H1 (cell line): ENCODE results near the gene UGT1A6. TPM values are rescaled to one million over a fixed set of nuclear protein-coding genes. Genes with fewer than 3 reads are reported as not detected.

Source experiments
- CTCF ChIA-PET: fragments of 300-600 bp; sonication (Branson Sonifier 250); formaldehyde crosslinking; loops from one replicate; lab custom pipeline; 2021; ENCODE audit not compliant: partially characterized antibody; lab: Charles Lee
- POLR2A ChIA-PET: fragments of 300-600 bp; sonication (Branson Sonifier 250); formaldehyde crosslinking; loops from one replicate; lab custom pipeline; 2021; ENCODE audit warnings: inconsistent platforms; ENCODE audit not compliant: partially characterized antibody; lab: Charles Lee
- DNase-seq, 2 experiments: peaks; one replicate each; pipeline versions ENCODE4 v3.0.0 to v3.0.0-alpha.2; 2010 to 2022; ENCODE audit warnings: low spot score in 2 of 2, low read depth in 1 of 2, mixed read lengths in 1 of 2
- FAIRE-seq: peaks from 2 replicates; lab custom pipeline; 2011; peaks lifted over from hg19 to GRCh38; lab: Jason Lieb, UNC
- H2AFZ ChIP-seq: 2 replicates; pipeline ENCODE4 v1.8.1; 2012; ENCODE audit warnings: low read length, inconsistent platforms
- H2AK5ac ChIP-seq: 2 replicates; pipeline ENCODE4 v1.6.1; 2013; ENCODE audit warnings: low read depth, low read length
- H2BK120ac ChIP-seq: replicated peaks from 2 replicates; pipeline ENCODE3; 2013; ENCODE audit warnings: low read depth, low read length, inconsistent platforms
- H2BK12ac ChIP-seq: 2 replicates; pipeline ENCODE4 v1.6.1; 2013; ENCODE audit warnings: low read depth, low read length
- H2BK15ac ChIP-seq: 2 replicates; pipeline ENCODE4 v1.6.1; 2013; ENCODE audit warnings: low read length
- H2BK20ac ChIP-seq: 2 replicates; pipeline ENCODE4 v1.6.1; 2013; ENCODE audit warnings: low read length
- H2BK5ac ChIP-seq: 2 replicates; pipeline ENCODE4 v1.6.1; 2013; ENCODE audit warnings: low read depth, low read length
- H3K14ac ChIP-seq: 2 replicates; pipeline ENCODE4 v1.6.1; 2013; ENCODE audit warnings: inconsistent platforms; ENCODE audit not compliant: insufficient read length
- H3K18ac ChIP-seq: 2 replicates; pipeline ENCODE4 v1.6.1; 2013; ENCODE audit warnings: low read length; ENCODE audit errors: extremely low read depth
- H3K23ac ChIP-seq: 2 replicates; pipeline ENCODE4 v1.6.1; 2013; ENCODE audit warnings: inconsistent platforms; ENCODE audit not compliant: insufficient read length
- H3K23me2 ChIP-seq: 2 replicates; pipeline ENCODE4 v1.6.1; 2013; ENCODE audit warnings: low read depth, low read length
- H3K27ac ChIP-seq: 2 replicates; pipeline ENCODE4 v1.6.1; 2011; ENCODE audit warnings: low read depth, low read length, inconsistent platforms
- H3K27me3 ChIP-seq, 4 experiments: replicated peaks in 1 of 4; 1 replicate in 1 of 4; 2 replicates in 3 of 4; pipeline versions ENCODE4 v1.6.1 to v1.8.1; 2011 to 2013; ENCODE audit warnings: low read length in 3 of 4, mild to moderate bottlenecking in 3 of 4, inconsistent platforms in 2 of 4, mixed read lengths in 2 of 4, moderate library complexity in 1 of 4; ENCODE audit not compliant: control insufficient read depth in 3 of 4, insufficient read depth in 3 of 4; ENCODE audit errors: extremely low read depth in 1 of 4
- H3K36me3 ChIP-seq, 4 experiments: 2 replicates each; pipeline versions ENCODE4 v1.6.1 to v1.8.1; 2011 to 2013; ENCODE audit warnings: mild to moderate bottlenecking in 4 of 4, low read length in 3 of 4, moderate library complexity in 2 of 4, control low read depth in 1 of 4, inconsistent platforms in 1 of 4; ENCODE audit not compliant: insufficient read depth in 4 of 4, control insufficient read depth in 2 of 4
- H3K4ac ChIP-seq: replicated peaks from 2 replicates; pipeline ENCODE3; 2013; ENCODE audit warnings: low read length, low read depth, mixed read lengths, inconsistent platforms; ENCODE audit not compliant: insufficient read length
- H3K4me1 ChIP-seq, 4 experiments: replicated peaks in 1 of 4; 1 replicate in 1 of 4; 2 replicates in 3 of 4; pipeline versions ENCODE4 v1.6.1 to v1.8.1; 2011 to 2013; ENCODE audit warnings: low read length in 3 of 4, inconsistent platforms in 2 of 4, mixed read lengths in 1 of 4; ENCODE audit not compliant: insufficient read depth in 4 of 4, control insufficient read depth in 3 of 4
- H3K4me2 ChIP-seq, 2 experiments: 2 replicates each; pipeline versions ENCODE4 v1.6.1 to v1.8.1; 2011 to 2013; ENCODE audit warnings: low read depth in 2 of 2, low read length in 2 of 2, control low read depth in 1 of 2, inconsistent platforms in 1 of 2, mild to moderate bottlenecking in 1 of 2; ENCODE audit not compliant: insufficient read depth in 1 of 2
- H3K4me3 ChIP-seq, 4 experiments: fragments of 200-600, 300-600 bp in 1 of 4; sonication (generic), shearing (Covaris generic), sonication (Bioruptor Twin) in 1 of 4; 2 replicates each; pipeline versions ENCODE4 v1.5.1 to v1.8.1; 2011 to 2016; ENCODE audit warnings: low read length in 4 of 4, low read depth in 3 of 4, control low read depth in 2 of 4, inconsistent platforms in 2 of 4, mild to moderate bottlenecking in 2 of 4, mixed read lengths in 1 of 4, moderate library complexity in 1 of 4; ENCODE audit not compliant: insufficient read depth in 2 of 4; ENCODE audit errors: extremely low read depth in 1 of 4
- H3K56ac ChIP-seq: replicated peaks from 2 replicates; pipeline ENCODE3; 2013; ENCODE audit warnings: low read depth, mild to moderate bottlenecking, mixed read lengths, low read length, inconsistent platforms; ENCODE audit not compliant: insufficient read length
- H3K79me1 ChIP-seq: 2 replicates; pipeline ENCODE4 v1.6.1; 2013; ENCODE audit warnings: low read depth, low read length, control low read depth
- H3K79me2 ChIP-seq, 2 experiments: 2 replicates each; pipeline versions ENCODE4 v1.6.1 to v1.8.1; 2012 to 2013; ENCODE audit warnings: low read length in 2 of 2, mild to moderate bottlenecking in 2 of 2, inconsistent platforms in 1 of 2; ENCODE audit not compliant: insufficient read depth in 2 of 2, control insufficient read depth in 1 of 2
- H3K9ac ChIP-seq, 4 experiments: replicated peaks in 1 of 4; 1 replicate in 1 of 4; 2 replicates in 3 of 4; pipeline versions ENCODE4 v1.6.1 to v1.8.1; 2011 to 2013; ENCODE audit warnings: low read depth in 3 of 4, low read length in 3 of 4, control low read depth in 2 of 4, mild to moderate bottlenecking in 2 of 4, moderate library complexity in 2 of 4, inconsistent platforms in 1 of 4; ENCODE audit errors: extremely low read depth in 1 of 4
- H3K9me3 ChIP-seq, 2 experiments: 2 replicates each; pipeline versions ENCODE4 v1.6.1 to v1.8.1; 2012 to 2013; ENCODE audit warnings: mild to moderate bottlenecking in 2 of 2, moderate library complexity in 2 of 2, control low read depth in 1 of 2, inconsistent platforms in 1 of 2, low read depth in 1 of 2, low read length in 1 of 2, mixed read lengths in 1 of 2; ENCODE audit not compliant: insufficient read depth in 2 of 2
- H4K20me1 ChIP-seq, 2 experiments: replicated peaks in 1 of 2; 2 replicates each; pipeline versions ENCODE3 to v1.8.1; 2011 to 2013; ENCODE audit warnings: inconsistent platforms in 2 of 2, low read length in 2 of 2, mild to moderate bottlenecking in 1 of 2; ENCODE audit not compliant: insufficient read depth in 2 of 2, control insufficient read depth in 1 of 2
- H4K5ac ChIP-seq: 2 replicates; pipeline ENCODE4 v1.6.1; 2013; ENCODE audit warnings: low read length, low read depth, mixed read lengths, inconsistent platforms; ENCODE audit not compliant: insufficient read length
- H4K8ac ChIP-seq: 2 replicates; pipeline ENCODE4 v1.8.0; 2013; ENCODE audit warnings: mild to moderate bottlenecking, moderate library complexity, low read length, inconsistent platforms; ENCODE audit not compliant: insufficient read depth; ENCODE audit errors: extremely low read depth
- H4K91ac ChIP-seq: replicated peaks from 2 replicates; pipeline ENCODE3; 2013; ENCODE audit warnings: low read length, mixed read lengths, inconsistent platforms; ENCODE audit not compliant: insufficient read length
- BCL11A ChIP-seq, 2 experiments: IDR thresholded peaks; one replicate each; pipeline ENCODE4 v1.6.1; 2011; ENCODE audit warnings: low read depth in 2 of 2, low read length in 2 of 2, mild to moderate bottlenecking in 2 of 2
- CREB1 ChIP-seq: IDR thresholded peaks from 2 replicates; pipeline ENCODE4 v1.6.1; 2012; ENCODE audit warnings: inconsistent platforms
- CTBP2 ChIP-seq: IDR thresholded peaks from 2 replicates; pipeline ENCODE4 v1.7.0; 2011; ENCODE audit warnings: borderline replicate concordance, mild to moderate bottlenecking, moderate library complexity, mixed read lengths, low read length; ENCODE audit not compliant: insufficient read depth, insufficient read length
- EZH2 ChIP-seq: fragments of 200-600 bp; sonication (generic); IDR thresholded peaks from 2 replicates; pipeline ENCODE4 v1.7.1; 2012; ENCODE audit warnings: low read depth, mild to moderate bottlenecking, moderate library complexity, low read length, inconsistent platforms; ENCODE audit not compliant: severe bottlenecking
- HDAC6 ChIP-seq: IDR thresholded peaks from one replicate; pipeline ENCODE4 v1.7.1; 2012; ENCODE audit warnings: low read depth, mild to moderate bottlenecking, inconsistent platforms, low read length, moderate library complexity
- JUN ChIP-seq: IDR thresholded peaks from 2 replicates; pipeline ENCODE4 v1.6.1; 2011; ENCODE audit warnings: low read depth, mild to moderate bottlenecking, improper control_type of control experiment, low read length
- KDM4A ChIP-seq: IDR thresholded peaks from one replicate; pipeline ENCODE4 v1.7.1; 2012; ENCODE audit warnings: low read depth, mild to moderate bottlenecking, moderate library complexity, low read length, inconsistent platforms; ENCODE audit not compliant: severe bottlenecking
- MAFK ChIP-seq: IDR thresholded peaks from 2 replicates; pipeline ENCODE4 v1.6.1; 2012; ENCODE audit warnings: low read depth, mild to moderate bottlenecking, improper control_type of control experiment, low read length
- RXRA ChIP-seq: IDR thresholded peaks from 2 replicates; pipeline ENCODE4 v1.6.1; 2011; ENCODE audit warnings: low read depth, mild to moderate bottlenecking, low read length, moderate library complexity; ENCODE audit not compliant: insufficient read depth
- SAP30 ChIP-seq: fragments of 300-600 bp; sonication (generic); IDR thresholded peaks from 2 replicates; pipeline ENCODE4 v1.7.1; 2012; ENCODE audit warnings: low read length, moderate library complexity, mild to moderate bottlenecking, inconsistent platforms; ENCODE audit not compliant: insufficient read depth, insufficient replicate concordance
- TAF7 ChIP-seq: optimal IDR thresholded peaks from 2 replicates; pipeline ENCODE3; 2011; ENCODE audit warnings: low read depth, mild to moderate bottlenecking, inconsistent platforms, low read length, moderate library complexity, borderline replicate concordance
- YY1 ChIP-seq: IDR thresholded peaks from 2 replicates; pipeline ENCODE4 v1.6.1; 2011; ENCODE audit warnings: low read depth, mild to moderate bottlenecking, low read length
- ZNF274 ChIP-seq: IDR thresholded peaks from 2 replicates; pipeline ENCODE4 v1.7.0; 2012; ENCODE audit warnings: low read length, borderline replicate concordance; ENCODE audit errors: extremely low read depth
- WGBS, 2 experiments: shearing (Covaris generic) in 1 of 2; methylation state at CpG; one replicate each; pipeline versions ENCODE4 v1.1.6 to v1.1.7; 2013 to 2015; ENCODE audit warnings: low lambda C conversion rate in 2 of 2, mixed read lengths in 2 of 2, inconsistent platforms in 1 of 2, low coverage in 1 of 2, missing lambda C conversion rate in 1 of 2; ENCODE audit not compliant: insufficient replicate concordance in 2 of 2, insufficient coverage in 1 of 2, insufficient read length in 1 of 2; ENCODE audit errors: extremely low coverage in 1 of 2, missing lambda C conversion rate in 1 of 2; 5-methylcytosine and 5-hydroxymethylcytosine counted together
- polyA plus RNA-seq, 7 experiments: library from polyadenylated mRNA; depleted of rRNA in 3 of 7; stranded (reverse) in 5 of 7; unstranded in 2 of 7; fragments of >200 nt in 5 of 7; fragments of 200-250 nt in 2 of 7; gene quantifications; 1 replicate in 5 of 7; 2 replicates in 1 of 7; 4 replicates in 1 of 7; pipeline versions ENCODE4 v1.2.1 to v1.2.3, GENCODE V29; 2011 to 2013; ENCODE audit warnings: missing spikeins in 2 of 7, mixed read lengths in 2 of 7
- total RNA-seq: library from RNA; stranded (reverse); fragmentation: NEBNext Ultra II Directional; extraction: Animal tissue kit (Norgen Biotek cat#: 25700); gene quantifications from 2 replicates; pipeline ENCODE4 v1.2.1, GENCODE V29; 2021
- TF ChIP-seq, protein P1 (sequence below): IDR thresholded peaks from 2 replicates; pipeline ENCODE4 v1.6.1; 2012; ENCODE audit warnings: inconsistent platforms

The UGT1A6 gene
- total and polyA plus RNA-seq, 2 of the 8 experiments (the other 6 are each of a cell fraction or from before 2014, with no cell fraction given): not detected

- DNase-seq: no peak
- Histone ChIP-seq H2AK5ac (no peak overlapping the region), H3K27me3 (no peaks in the 10 kb centered on the region), H4K8ac (no peak overlapping the region), H3K23ac (no peak overlapping the region), H3K4me3 (no peak overlapping the region), H3K36me3 (no peaks in the 10 kb centered on the region), H2BK20ac (no peak overlapping the region), H4K91ac (no peak overlapping the region), H3K56ac (no peak overlapping the region), H3K23me2 (peaks cover 2% of the 10 kb centered on the region; the same call in 1 of the 2 replicates), H2BK120ac (no peak overlapping the region), H3K18ac (no peak overlapping the region), H2BK5ac (no peak overlapping the region), H3K14ac (no peak overlapping the region), H3K27ac (no peak overlapping the region), H4K5ac (no peak overlapping the region), H3K9ac (no peak overlapping the region), H3K9me3 (peaks cover 12 to 13% of the 10 kb centered on the region in 2 experiments; a peak in 3 of 4 replicates), H3K4ac (no peak overlapping the region), H3K79me1 (no peaks in the 10 kb centered on the region), H2BK12ac (no peak overlapping the region), H3K4me1 (no peaks in the 10 kb centered on the region), H2AFZ (no peak overlapping the region), H4K20me1 (no peaks in the 10 kb centered on the region), H3K79me2 (no peaks in the 10 kb centered on the region), H2BK15ac (no peak overlapping the region), H3K4me2 (no peak overlapping the region)
- no peak for FAIRE-seq
- WGBS, 2 experiments: 84% methylated on average over 6 of the region's 6 CpGs; no CpG with 5 or more reads in 1 of the 2 experiments
- POLR2A ChIA-PET: no interaction called here
- TF ChIP-seq CTBP2 (no peak), YY1 (no peak), EZH2 (no peak), RXRA (no peak), HDAC6 (no peak), CREB1 (no peak), JUN (no peak), MAFK (no peak), KDM4A (no peak), BCL11A (IDR thresholded peaks at IDR 0.05; ENCODE audit: low read depth in 2 of 2, low read length in 2 of 2) (no peak), SAP30 (no peak), ZNF274 (no peak), TAF7 (no peak)
- TF ChIP-seq, protein P1, sequence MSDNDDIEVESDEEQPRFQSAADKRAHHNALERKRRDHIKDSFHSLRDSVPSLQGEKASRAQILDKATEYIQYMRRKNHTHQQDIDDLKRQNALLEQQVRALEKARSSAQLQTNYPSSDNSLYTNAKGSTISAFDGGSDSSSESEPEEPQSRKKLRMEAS: no peak
- CTCF ChIA-PET: no interaction called here
Measured at GRCh38 chr2:233775414-233775813, 82.7 kb downstream of the UGT1A6 start.
